Keratinocyte (primary cell): ENCODE measurements around the gene KCNQ4.

Experiments
- CTCF ChIP-seq, 3 experiments: IDR thresholded peaks in 1 of 3; conservative IDR thresholded peaks in 1 of 3; optimal IDR thresholded peaks in 1 of 3; 2 replicates in 2 of 3; 3 replicates in 1 of 3; pipeline versions ENCODE3 to v1.5.1; 2011; ENCODE audit warnings: low read length in 3 of 3, mild to moderate bottlenecking in 3 of 3, moderate library complexity in 2 of 3, control low read depth in 1 of 3, inconsistent platforms in 1 of 3; ENCODE audit not compliant: insufficient read depth in 2 of 3; ENCODE audit errors: extremely low read depth in 1 of 3
- EZH2 ChIP-seq: IDR thresholded peaks from one replicate; pipeline ENCODE4 v1.6.1; 2012; ENCODE audit warnings: inconsistent platforms, mild to moderate bottlenecking, low read length, moderate library complexity

- TF ChIP-seq CTCF (optimal IDR thresholded peaks at IDR 0.05 in 1 of 3, IDR thresholded peaks at IDR 0.05 in 1 of 3, conservative IDR thresholded peaks at IDR 0.05 in 1 of 3; ENCODE audit: extremely low read depth in 1 of 3, insufficient read depth in 2 of 3, low read length in 3 of 3) (no peak), EZH2 (no peak)
These were observed 22.6 kb upstream of the KCNQ4 start for GRCh38 chr1:40760984-40761383.
